ENCODE data around the gene NEK3.
"Not testable (repeated sequence)": the region's sequence is repeated elsewhere in the genome, so short reads cannot be mapped to it uniquely, and the experiment has no call there.

NEK3 gene

DNA sequence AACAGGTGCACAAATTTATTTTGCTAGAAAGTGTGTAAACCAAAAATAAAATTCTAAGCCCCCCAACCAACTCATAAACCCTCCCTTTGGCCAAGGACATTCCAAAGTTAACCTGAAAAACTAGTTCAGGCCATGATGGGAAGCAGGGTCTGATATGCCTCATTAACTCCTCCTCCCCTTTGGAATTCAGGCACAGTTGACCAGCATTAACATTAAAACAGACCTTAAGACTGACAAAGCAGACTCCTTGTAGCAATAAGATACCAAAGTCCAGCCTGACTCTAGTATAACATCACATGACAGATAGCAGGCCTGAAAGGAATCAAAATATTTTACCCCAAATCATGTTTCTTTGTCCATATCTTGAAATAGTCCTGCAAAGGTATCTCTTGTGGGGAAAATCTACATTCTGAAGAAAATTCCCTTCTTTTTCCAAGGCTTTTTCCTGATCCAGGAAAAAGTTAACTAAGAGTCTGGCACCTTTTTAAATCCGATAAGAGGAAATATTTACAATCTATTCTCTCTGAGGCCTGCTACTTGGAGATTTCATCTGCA lies 50.2 kb downstream of the NEK3 start:
- DNase-seq, result no peak

DNA sequence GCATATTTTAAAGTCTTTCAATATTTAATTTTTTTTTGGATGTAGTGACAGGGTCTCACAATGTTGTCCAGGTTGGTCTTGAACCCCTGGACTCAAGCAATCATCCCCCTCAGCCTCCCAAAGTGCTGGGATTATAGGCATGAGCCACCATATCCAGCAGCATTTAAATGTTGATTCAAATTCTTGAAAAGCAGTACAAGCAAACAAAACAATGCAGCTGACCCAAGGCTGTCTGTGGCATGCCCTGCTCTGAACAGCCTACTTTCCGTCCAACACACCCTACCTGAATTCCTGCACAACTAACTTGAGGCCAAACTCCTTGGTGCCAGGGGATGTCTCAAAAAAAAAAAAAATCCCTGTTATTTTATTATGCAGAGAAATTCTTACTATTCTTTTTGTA lies 53.6 kb downstream of the NEK3 start:
- DNase-seq, result no peak

DNA sequence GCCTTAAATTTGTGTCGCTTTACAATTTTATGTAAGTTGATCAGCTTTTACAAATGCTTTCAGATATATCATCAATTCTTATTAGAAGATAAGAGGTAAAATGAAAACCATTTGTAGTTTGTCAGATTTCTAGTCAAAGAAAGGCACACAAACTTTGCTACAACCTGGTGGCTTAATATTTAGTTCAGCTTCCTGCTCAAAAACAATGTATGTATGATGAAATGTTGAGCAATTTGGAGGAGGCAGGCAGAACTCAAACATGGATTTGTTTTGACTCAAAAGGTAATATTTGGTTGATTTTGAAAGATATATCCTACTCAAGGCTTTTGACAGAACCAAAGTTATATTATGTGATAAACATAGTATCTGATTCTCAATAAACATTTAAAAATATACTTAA lies 54.8 kb downstream of the NEK3 start:
- DNase-seq, result no peak

DNA sequence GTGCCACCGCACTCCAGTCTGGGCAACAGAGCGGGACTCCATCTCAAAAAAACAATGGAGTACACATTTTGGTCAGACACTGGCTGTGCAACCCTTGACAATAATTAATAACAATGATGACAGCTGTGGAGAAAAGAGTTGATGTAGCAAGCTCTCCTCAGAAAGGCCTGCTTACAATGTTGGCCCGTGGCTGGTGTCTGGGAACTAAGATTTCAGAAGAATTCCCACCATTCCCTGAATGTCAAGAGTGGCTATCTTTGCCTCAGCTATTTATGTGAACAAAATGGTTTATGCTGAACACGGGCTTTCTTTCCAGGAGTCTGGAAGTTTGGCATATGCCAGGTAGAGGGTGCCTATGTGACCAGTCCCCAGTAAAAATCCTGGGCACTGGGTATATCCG lies 56.0 kb downstream of the NEK3 start:
- DNase-seq, result no peak

DNA sequence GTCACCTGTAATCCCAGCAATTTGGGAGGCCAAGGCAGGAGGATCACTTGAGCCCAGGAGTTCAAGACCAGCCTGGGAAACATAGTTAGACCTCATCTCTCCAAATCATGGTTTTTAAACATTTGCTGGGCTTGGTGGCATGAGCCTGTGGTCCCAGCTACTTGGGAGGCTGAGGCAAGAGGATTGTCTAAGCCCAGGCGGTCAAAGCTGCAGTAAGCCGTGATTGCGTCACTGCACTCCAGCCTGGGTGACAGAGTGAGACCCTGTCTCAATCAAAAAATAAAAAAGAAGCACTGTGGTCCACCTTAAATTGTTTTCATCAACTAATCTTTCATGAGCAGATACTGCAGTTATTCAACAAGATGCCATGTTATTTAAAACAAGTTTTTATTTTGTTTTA lies 57.0 kb downstream of the NEK3 start:
- not testable (repeated sequence) for DNase-seq

DNA sequence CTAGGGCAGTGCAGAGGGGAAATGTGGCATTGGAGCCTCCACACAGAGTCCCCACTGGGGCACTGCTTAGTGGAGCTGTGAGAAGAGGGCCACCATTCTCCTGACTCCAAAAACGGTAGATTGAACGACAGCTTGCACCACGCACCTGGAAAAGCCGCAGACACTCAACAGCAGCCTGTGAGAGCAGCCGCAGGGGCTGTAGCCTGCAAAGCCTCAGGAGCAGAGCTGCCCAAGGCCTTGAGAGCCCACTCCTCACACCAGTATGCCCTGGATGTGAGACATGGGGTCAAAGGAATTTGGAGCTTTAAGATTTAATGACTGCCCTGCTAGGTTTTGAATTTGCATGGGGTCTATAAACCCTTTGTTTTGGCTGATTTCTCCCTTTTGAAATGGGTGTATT lies 62.2 kb downstream of the NEK3 start:
- DNase-seq, result no peak

DNA sequence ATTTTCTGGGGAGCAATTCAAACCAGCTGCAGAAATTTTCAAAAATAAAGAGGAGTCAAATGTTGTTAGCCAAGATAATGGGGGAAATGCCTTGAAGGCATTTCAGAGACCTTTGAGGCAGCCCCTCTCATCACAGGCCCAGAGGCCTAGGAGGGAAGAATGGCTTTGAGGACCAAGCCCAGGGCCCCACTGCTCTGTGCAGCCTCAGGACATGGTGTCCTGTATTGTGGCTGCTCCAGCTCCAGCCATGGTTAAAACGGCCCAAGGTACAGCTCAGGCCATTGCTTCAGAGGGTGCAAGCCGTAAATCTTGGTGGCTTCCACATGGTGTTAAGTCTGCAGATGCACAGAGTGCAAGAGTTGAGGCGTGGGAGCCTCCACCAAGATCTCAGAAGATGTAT lies 62.6 kb downstream of the NEK3 start:
- no peak for DNase-seq

DNA sequence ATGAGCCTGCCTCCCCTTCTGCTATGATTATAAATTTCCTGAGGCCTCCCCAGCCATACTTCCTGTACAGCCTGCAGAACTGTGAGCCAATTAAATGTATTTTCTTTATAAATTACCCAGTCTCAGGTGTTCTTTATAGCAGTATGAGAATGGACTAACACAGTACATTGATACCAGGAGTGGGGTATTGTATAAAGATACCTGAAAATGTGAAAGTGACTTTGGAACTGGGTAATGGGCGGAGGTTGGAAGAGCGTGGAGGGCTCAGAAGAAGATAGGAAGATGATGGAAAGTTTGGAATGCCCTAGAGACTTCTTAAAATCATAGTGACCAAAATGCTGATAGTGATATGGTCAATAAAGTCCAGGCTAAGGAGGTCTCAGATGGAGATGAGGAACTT lies 63.3 kb downstream of the NEK3 start:
- DNase-seq, result no peak

DNA sequence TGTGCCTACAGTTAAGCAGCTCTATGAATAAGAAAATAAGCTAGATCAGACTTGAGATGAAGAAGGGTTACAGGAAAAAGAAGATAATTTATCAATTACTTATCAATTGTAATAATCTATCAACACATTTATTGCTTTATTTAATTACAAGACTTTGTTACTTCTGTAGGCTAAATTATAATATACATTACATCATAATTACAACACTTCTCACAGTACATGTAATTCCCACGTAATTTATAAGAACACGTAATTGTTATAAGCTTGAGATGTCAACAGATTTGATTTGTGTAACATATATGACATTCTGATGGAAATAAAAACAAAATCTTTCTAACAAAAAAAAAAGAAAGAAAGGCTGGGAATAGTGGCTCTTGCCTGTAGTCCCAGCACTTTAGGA lies 67.3 kb downstream of the NEK3 start:
- no peak for DNase-seq

DNA sequence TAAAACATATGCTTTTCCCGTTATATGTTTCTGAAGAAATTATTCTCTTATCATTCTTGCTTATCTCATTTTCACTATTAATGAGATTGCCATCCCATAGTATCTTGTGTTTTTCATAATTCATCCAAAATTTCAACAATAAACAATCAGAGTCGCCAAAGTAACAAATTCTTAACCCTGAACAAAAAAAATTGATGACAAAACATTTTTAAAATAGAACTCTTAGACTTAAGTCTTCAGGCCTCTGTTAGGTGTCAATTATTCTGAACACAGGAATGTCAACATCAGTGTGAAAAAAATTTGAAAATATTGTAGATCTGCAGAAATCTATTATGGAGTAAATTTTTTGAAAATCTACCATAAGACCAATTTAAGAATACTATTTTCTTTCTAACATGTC lies 67.9 kb downstream of the NEK3 start:
- DNase-seq, result no peak

DNA sequence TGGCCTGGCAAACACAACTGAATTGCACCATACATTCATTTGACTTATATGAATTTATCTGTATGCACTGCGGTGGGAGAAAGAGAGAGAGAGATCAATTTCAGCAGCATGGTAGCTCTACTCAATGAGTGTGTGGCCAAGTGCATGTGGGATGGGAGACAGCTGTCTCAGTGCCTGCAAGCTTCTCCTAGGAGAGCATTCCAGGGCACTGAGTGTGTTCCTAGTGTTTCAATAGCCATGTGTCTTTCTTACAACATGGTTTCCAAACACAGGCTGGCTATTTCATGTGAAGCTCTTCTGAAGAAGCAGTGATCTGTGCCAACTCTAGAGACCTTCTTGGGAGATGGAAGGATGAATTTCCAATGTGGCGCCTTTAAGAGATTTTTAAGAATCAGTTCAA lies 74.0 kb downstream of the NEK3 start:
- no peak for DNase-seq

DNA sequence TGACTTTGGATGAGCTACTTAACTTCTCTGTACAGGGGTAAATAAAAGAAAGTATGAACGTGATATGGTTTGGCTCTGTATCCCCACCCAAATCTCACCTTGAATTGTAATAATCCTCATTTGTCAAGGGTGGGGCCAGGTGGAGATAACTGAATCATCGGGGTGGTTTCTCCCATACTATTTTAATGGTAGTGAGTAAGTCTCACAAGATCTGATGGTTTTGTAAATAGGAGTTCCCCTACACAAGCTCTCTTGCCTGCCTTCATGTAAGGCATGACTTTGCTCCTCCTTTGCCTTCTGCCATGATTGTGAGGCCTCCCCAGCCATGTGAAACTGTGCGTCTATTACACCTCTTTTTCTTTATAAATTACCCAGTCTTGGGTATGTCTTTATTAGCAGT lies 74.4 kb downstream of the NEK3 start:
- DNase-seq, result not testable (repeated sequence)
